GM21528 (cell line): ENCODE data around the gene LSM14B.
"Not testable (repeated sequence)": the region's sequence is repeated elsewhere in the genome, so short reads cannot be mapped to it uniquely, and the experiment has no call there.

Source experiments
- ATAC-seq: cut with Tn5 transposase; IDR thresholded peaks from one replicate; pipeline ENCODE4 v1.9.1; 2021; ENCODE audit warnings: mild to moderate bottlenecking, moderate library complexity; ENCODE audit not compliant: unreplicated experiment, low FRiP score

The LSM14B gene

GRCh38 chr20:62111148-62111547 is 11.1 kb upstream of the LSM14B start:
- ATAC-seq = no peak

GRCh38 chr20:62112368-62112767 is 9.9 kb upstream of the LSM14B start:
- ATAC-seq = no peak

- ATAC-seq = no peak
Observed at GRCh38 chr20:62114894-62115293, 7.4 kb upstream of the LSM14B start.

GRCh38 chr20:62115800-62116407 is 6.4 kb upstream of the LSM14B start:
- not testable (repeated sequence) for ATAC-seq

GRCh38 chr20:62116558-62117361 is 5.5 kb upstream of the LSM14B start:
- ATAC-seq = no peak

GRCh38 chr20:62117362-62117646 is 5.0 kb upstream of the LSM14B start:
- ATAC-seq = no peak

DNA sequence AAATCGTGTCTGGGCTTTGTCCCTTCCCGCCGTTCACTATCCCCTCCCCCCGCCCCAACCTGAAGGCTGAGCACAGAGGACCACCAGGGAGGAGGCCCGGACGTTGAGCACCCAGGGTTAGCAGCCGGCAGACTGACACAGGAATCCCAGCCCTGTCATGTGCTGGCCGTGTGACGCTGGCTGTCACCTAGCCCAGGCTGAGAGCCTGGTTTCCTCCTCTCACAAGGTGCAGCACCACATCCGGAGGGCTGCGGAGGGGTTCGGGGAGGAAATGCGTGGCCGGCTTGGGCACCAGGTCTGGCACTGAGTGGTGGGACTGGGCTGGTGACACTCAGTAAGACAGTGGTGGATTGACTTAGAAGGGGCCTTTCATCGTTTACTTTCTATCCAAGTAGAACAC is 4.6 kb upstream of the LSM14B start:
- no peak for ATAC-seq

- ATAC-seq = no peak
Observed at GRCh38 chr20:62118113-62119043, 3.9 kb upstream of the LSM14B start.

GRCh38 chr20:62119115-62119514 is 3.2 kb upstream of the LSM14B start:
- no peak for ATAC-seq

DNA sequence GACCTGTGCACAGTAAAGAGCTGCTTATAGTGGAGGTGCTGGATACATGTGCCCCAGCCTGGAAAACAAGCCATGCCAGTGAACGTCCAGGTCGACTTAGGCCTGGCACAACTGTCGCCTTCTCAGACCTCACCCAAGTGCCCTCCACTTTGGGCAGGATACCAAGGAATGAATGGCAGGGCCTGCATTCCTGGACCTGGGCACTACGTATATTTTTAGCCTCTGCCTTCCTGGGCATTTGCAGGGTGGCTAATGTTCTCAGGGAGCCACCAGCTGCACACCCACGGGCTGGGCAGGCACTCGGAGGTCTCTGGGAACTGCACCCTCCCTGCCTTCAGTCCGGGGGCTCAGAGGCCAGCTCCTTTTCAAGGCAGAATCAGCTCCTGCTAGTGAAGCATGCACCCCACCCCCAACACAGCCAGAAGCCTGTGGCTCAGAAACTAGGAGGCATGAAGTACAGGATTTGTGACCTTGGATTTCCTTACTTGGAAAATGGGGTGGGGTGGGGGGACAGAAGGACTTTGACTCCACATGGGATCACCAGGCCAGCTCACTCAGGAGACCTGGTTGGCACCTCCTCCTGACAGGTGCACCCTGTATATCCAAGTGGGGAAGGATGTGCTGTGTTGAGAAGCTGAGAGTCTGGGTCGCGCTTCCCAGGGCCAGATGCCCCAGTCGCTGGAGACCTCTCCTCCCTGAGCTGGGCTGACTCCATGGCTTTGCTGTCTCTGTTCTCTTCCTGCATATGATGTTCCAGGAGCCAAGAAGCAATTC is 2.5 kb upstream of the LSM14B start:
- ATAC-seq = no peak

DNA sequence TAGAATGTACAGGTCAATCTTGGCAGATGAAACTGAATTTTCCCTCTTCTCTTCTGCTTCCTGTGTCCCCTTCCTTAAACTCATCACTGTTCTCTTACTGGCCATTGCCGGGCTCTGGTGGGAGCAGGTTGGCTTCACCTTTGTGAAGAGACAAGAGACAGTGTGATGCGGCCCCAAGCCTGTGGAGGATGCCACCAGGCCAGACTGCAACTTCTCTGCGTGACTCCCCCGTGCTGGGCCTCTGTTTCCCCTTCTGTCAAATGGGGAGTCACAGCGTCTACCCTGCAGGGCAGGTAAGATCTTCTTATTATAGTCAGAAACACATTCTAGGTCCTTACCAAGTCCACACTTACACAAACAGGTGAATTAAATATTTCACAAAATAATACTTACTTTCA is 1.9 kb upstream of the LSM14B start:
- ATAC-seq = no peak

DNA sequence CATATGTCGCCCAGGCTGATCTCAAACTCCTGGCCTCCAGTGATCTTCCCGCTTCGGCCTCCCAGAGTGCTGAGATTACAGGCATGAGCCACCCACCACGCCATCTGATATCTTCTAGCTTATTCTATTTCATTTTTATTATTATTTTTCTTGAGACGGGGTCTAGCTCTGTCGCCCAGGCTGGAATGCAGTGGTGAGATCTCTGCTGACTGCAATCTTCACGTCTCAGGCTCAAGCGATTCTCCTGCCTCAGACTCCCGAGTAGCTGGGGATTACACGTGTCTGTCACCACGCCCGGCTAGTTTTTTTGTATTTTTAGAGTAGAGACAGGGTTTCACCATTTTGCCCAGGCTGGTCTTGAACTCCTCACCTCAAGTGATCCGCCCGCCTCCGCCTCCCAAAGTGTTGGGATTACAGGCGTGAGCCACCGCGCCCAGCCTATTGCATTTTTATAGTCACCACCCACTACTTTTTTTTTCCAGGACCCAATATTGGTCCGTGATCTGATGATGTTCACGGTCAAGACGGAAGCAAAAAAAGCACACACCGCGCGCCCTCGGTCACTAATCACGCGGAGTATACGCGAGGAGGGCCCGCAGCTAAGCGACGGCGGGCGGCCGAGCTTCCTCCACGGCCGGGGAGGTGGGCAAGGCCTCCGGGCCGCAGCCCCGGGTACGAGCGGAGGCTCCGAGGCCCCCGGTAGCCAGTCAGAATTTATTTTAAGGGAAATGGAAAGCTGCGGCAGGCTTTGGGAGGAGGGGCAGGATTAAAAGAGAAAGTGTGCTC is 1.1 kb upstream of the LSM14B start:
- peak; percentile 13 for ATAC-seq

DNA sequence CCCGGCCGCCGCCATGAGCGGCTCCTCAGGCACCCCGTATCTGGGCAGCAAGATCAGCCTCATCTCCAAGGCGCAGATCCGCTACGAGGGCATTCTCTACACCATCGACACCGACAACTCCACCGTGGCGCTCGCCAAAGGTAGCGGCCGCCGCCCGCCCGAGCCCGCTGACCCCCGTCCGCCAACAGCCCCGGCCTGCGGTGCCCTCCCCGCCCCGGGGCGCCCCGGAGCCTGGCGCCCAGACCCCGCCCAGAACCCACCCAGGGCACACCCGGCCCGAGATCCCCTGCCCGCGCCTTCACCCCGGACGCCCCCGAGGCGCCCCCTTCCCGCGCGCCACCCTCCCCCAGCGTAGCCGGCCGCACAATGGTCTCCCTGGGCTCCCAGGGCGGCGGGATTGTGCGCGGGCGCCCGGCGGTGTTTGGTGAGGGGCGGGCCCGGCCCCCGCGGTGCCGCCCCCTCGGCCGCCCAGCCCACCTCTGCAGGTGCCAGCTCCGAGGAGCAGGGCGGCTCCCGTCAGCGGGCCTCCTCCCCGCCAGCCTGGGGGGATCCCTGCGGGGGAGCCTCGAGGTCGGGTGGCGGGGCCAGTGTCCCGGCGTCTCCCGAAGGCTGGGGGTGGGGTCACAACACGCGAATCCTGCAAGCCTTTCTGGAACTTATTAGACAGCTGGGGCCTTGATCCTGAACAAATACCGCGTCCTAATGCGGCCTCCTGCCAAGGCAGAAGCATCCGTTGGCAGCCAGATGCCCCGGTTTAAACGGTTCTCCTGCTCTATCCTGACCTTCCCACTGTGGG is 577 bp downstream of the LSM14B start:
- ATAC-seq = peak; percentile 18

GRCh38 chr20:62123450-62124118 is 1.3 kb downstream of the LSM14B start:
- no peak for ATAC-seq

DNA sequence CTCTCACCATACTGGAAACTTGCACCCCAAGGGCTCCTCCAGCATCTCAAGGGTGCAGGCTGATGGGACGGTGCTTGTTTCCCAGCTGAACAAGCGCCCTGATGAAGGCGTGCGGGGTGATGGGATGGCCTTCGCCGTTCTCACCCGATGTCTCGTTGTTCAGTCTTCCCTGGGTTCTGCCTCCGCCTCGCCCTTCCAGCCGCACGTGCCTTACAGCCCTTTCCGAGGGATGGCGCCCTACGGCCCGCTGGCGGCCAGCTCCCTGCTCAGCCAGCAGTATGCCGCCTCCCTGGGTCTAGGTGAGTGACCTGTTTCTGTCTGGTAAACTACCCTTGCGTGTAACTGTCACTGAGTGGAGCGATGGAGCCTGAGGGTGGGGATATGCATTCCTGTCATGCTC is 3.9 kb downstream of the LSM14B start:
- no peak for ATAC-seq

- ATAC-seq = no peak
Observed at GRCh38 chr20:62127799-62128198, 5.5 kb downstream of the LSM14B start.

GRCh38 chr20:62128502-62128901 is 6.2 kb downstream of the LSM14B start:
- no peak for ATAC-seq

GRCh38 chr20:62129731-62130531 is 7.7 kb downstream of the LSM14B start:
- ATAC-seq = no peak
